CD4-positive, alpha-beta memory T cell (primary cell): Measurements from ENCODE around the gene PGS1. TPM values are rescaled to one million over a fixed set of nuclear protein-coding genes. Genes with fewer than 3 reads are reported as not detected.
"Not testable (repeated sequence)": the region's sequence is repeated elsewhere in the genome, so short reads cannot be mapped to it uniquely, and the experiment has no call there.

Experiments
- CTCF ChIA-PET: fragments of 350-600 bp; sonication (Branson Sonifier 250); formaldehyde crosslinking; loops from one replicate; lab custom pipeline; 2021; ENCODE audit warnings: inconsistent platforms; ENCODE audit not compliant: partially characterized antibody; lab: Charles Lee
- POLR2A ChIA-PET: fragments of 350-600 bp; sonication (Branson Sonifier 250); formaldehyde crosslinking; loops from one replicate; lab custom pipeline; 2021; ENCODE audit not compliant: partially characterized antibody; lab: Charles Lee
- DNase-seq, 5 donors: peaks; one replicate each; pipeline versions ENCODE4 v3.0.0 to v3.0.0-alpha.2; 2020 to 2022; ENCODE audit warnings: mixed read lengths in 1 of 5
- H3K27ac ChIP-seq: one replicate; pipeline ENCODE4 v1.7.0; 2013; ENCODE audit warnings: low read depth, low read length
- H3K27me3 ChIP-seq: 2 replicates; pipeline ENCODE4 v1.7.0; 2013; ENCODE audit warnings: mild to moderate bottlenecking, low read length, moderate library complexity; ENCODE audit not compliant: insufficient read depth
- H3K36me3 ChIP-seq: 2 replicates; pipeline ENCODE4 v1.7.0; 2013; ENCODE audit warnings: mild to moderate bottlenecking, low read length, moderate library complexity; ENCODE audit not compliant: insufficient read depth
- H3K4me1 ChIP-seq: 2 replicates; pipeline ENCODE4 v1.7.0; 2013; ENCODE audit warnings: mild to moderate bottlenecking, low read length, moderate library complexity; ENCODE audit not compliant: insufficient read depth
- H3K4me3 ChIP-seq, 2 donors: one replicate each; pipeline ENCODE4 v1.7.0; 2013; ENCODE audit warnings: low read length in 2 of 2, mild to moderate bottlenecking in 1 of 2
- H3K9me3 ChIP-seq, 2 donors: one replicate each; pipeline ENCODE4 v1.7.0; 2013; ENCODE audit warnings: low read length in 2 of 2, control low read depth in 1 of 2; ENCODE audit not compliant: control insufficient read depth in 1 of 2
- H3K27ac Mint-ChIP-seq, 7 donors: one replicate each; pipeline ENCODE4 v1.8.0; 2020 to 2021; ENCODE audit warnings: mixed read lengths in 7 of 7, mild to moderate bottlenecking in 6 of 7, inconsistent platforms in 3 of 7, moderate library complexity in 3 of 7
- H3K27me3 Mint-ChIP-seq, 2 donors: one replicate each; pipeline ENCODE4 v1.8.0; 2020 to 2021; ENCODE audit warnings: mixed read lengths in 2 of 2
- H3K36me3 Mint-ChIP-seq, 2 donors: one replicate each; pipeline ENCODE4 v1.8.0; 2020 to 2021; ENCODE audit warnings: mixed read lengths in 2 of 2, inconsistent platforms in 1 of 2, mild to moderate bottlenecking in 1 of 2
- H3K4me1 Mint-ChIP-seq, 4 donors: one replicate each; pipeline ENCODE4 v1.8.0; 2020 to 2021; ENCODE audit warnings: mixed read lengths in 4 of 4, mild to moderate bottlenecking in 1 of 4
- H3K4me3 Mint-ChIP-seq, 8 donors: one replicate each; pipeline ENCODE4 v1.8.0; 2020 to 2021; ENCODE audit warnings: mixed read lengths in 8 of 8, mild to moderate bottlenecking in 7 of 8, moderate library complexity in 6 of 8, inconsistent platforms in 3 of 8
- H3K9me3 Mint-ChIP-seq, 8 donors: one replicate each; pipeline ENCODE4 v1.8.0; 2020 to 2021; ENCODE audit warnings: mixed read lengths in 8 of 8, mild to moderate bottlenecking in 5 of 8, inconsistent platforms in 3 of 8, moderate library complexity in 1 of 8
- intact Hi-C: fragments of 100-400 bp; cut with micrococcal nuclease; formaldehyde crosslinking; loops from one replicate; pipeline ENCODE4 v1.15.1; 2023
- polyA plus RNA-seq, 2 donors: library from polyadenylated mRNA; unstranded; fragments of 300-500 nt; fragmentation: Illumina TruSeq; gene quantifications; one replicate each; pipeline ENCODE4 v1.2.3, GENCODE V29; 2021
- total RNA-seq, 2 experiments: library from RNA; stranded (reverse); gene quantifications; one replicate each; pipeline ENCODE4 v1.2.3, GENCODE V29; 2021

The PGS1 gene
- total and polyA plus RNA-seq, 4 experiments from 2014 or later, result 33.9 to 84.8 (median 60.5) TPM

DNA sequence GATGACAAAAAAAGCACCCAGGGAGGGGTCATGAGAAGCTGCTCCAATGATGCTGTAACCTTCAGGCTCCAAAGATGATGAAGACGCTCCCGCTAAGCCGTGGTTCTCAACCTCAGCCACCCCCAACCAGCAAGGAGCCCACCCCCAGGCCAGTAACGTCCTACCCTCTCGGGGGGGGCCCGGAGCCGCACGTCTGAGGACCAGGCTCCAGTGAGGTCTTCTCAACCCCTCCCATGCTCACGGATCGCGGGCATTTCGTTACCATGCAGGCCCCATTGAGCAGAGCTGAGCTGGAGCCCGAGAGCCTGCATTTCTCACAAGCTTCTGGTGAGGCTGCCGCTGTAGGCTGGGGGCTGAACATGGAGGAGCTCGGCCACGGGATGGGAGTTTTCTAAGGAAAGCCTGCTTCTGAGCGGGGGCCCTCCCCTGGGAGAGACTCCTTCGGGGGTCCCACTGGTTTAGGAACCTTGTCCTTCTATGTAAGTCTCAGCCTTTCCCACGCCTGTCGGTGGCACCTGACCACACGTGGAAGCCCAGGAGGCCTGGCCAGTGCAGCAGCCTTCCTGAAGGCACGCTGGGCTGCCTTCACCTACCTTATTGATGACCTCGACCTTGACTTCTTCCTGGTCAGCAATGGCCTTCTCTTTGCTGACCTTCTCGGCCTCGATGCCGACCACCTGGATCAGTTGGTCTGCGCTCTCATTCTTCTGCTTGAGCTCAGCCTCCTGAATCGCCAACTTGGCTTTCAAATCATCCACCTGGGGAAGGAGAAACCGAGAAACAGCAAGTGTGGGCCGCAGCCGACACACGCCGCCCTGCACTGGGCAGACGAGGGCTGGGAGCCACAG, 82.7 kb downstream of the PGS1 start:
- no peaks in the 10 kb centered on the region for H3K36me3 Mint-ChIP-seq
- no peaks in the 10 kb centered on the region for H3K9me3 ChIP-seq
- no peak overlapping the region for H3K4me3 Mint-ChIP-seq
- CTCF ChIA-PET, result no interaction called here
- DNase-seq, result no peak
- peaks cover 0 to 2% of the 10 kb centered on the region in 2 donors for H3K27me3 Mint-ChIP-seq
- no peak overlapping the region for H3K27ac Mint-ChIP-seq
- no peaks in the 10 kb centered on the region for H3K9me3 Mint-ChIP-seq
- POLR2A ChIA-PET, result no interaction called here
- intact Hi-C loops, result no loop called here
- no peaks in the 10 kb centered on the region for H3K36me3 ChIP-seq
- H3K27me3 ChIP-seq, result no peaks in the 10 kb centered on the region
- H3K4me3 ChIP-seq, result no peak overlapping the region
- H3K27ac ChIP-seq, result no peak overlapping the region
- H3K4me1 Mint-ChIP-seq, result no peaks in the 10 kb centered on the region
- H3K4me1 ChIP-seq, result no peaks in the 10 kb centered on the region

GRCh38 chr17:78461799-78462053, 83.3 kb downstream of the PGS1 start:
- Mint-ChIP-seq H3K4me1 (no peaks in the 10 kb centered on the region), H3K4me3 (no peak overlapping the region), H3K9me3 (no peaks in the 10 kb centered on the region), H3K27me3 (peaks cover 0 to 2% of the 10 kb centered on the region in 2 donors), H3K36me3 (no peaks in the 10 kb centered on the region), H3K27ac (no peak overlapping the region)
- no peak overlapping the region for H3K27ac ChIP-seq
- no peaks in the 10 kb centered on the region for H3K36me3 ChIP-seq
- intact Hi-C loops, result no loop called here
- ChIA-PET POLR2A (no interaction called here), CTCF (no interaction called here)
- no peaks in the 10 kb centered on the region for H3K27me3 ChIP-seq
- H3K4me1 ChIP-seq, result no peaks in the 10 kb centered on the region
- no peak overlapping the region for H3K4me3 ChIP-seq
- H3K9me3 ChIP-seq, result no peaks in the 10 kb centered on the region
- no peak for DNase-seq

DNA sequence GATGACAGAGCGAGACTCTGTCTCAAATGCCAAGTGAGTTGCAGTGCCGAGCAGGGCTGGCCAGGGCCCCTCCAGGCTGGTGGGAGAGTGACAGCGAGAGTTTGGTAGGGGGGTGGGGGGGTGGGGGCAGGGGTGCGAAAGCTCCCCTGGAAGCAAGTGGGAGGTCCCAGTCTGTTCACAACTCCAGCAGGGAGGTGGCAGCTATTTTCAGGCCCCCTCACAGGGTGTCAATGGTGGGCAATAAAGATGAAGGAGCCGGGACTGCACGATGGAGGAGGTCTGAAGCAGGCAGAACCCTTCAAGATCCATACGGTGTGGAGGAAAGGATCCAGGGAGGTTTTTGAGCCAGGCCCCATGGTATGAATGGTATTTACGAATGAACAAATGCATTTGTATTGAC, 83.7 kb downstream of the PGS1 start:
- Histone ChIP-seq H3K36me3 (no peaks in the 10 kb centered on the region), H3K27me3 (no peaks in the 10 kb centered on the region), H3K9me3 (no peaks in the 10 kb centered on the region), H3K4me3 (no peak overlapping the region), H3K4me1 (no peaks in the 10 kb centered on the region), H3K27ac (no peak overlapping the region)
- Mint-ChIP-seq H3K36me3 (no peaks in the 10 kb centered on the region), H3K4me3 (no peak overlapping the region), H3K4me1 (no peaks in the 10 kb centered on the region), H3K27me3 (peaks cover 0 to 2% of the 10 kb centered on the region in 2 donors), H3K27ac (no peak overlapping the region), H3K9me3 (no peaks in the 10 kb centered on the region)
- ChIA-PET POLR2A (no interaction called here), CTCF (no interaction called here)
- intact Hi-C loops, result no loop called here
- DNase-seq, result no peak

GRCh38 chr17:78466109-78466785, 87.8 kb downstream of the PGS1 start:
- H3K36me3 ChIP-seq, H3K4me1 ChIP-seq, H3K36me3 Mint-ChIP-seq, H3K9me3 Mint-ChIP-seq, H3K4me3 Mint-ChIP-seq, POLR2A ChIA-PET, DNase-seq, H3K4me3 ChIP-seq, H3K27ac Mint-ChIP-seq, H3K27me3 Mint-ChIP-seq, H3K9me3 ChIP-seq, CTCF ChIA-PET, H3K4me1 Mint-ChIP-seq, H3K27ac ChIP-seq, H3K27me3 ChIP-seq, intact Hi-C loops: not testable (repeated sequence)

DNA sequence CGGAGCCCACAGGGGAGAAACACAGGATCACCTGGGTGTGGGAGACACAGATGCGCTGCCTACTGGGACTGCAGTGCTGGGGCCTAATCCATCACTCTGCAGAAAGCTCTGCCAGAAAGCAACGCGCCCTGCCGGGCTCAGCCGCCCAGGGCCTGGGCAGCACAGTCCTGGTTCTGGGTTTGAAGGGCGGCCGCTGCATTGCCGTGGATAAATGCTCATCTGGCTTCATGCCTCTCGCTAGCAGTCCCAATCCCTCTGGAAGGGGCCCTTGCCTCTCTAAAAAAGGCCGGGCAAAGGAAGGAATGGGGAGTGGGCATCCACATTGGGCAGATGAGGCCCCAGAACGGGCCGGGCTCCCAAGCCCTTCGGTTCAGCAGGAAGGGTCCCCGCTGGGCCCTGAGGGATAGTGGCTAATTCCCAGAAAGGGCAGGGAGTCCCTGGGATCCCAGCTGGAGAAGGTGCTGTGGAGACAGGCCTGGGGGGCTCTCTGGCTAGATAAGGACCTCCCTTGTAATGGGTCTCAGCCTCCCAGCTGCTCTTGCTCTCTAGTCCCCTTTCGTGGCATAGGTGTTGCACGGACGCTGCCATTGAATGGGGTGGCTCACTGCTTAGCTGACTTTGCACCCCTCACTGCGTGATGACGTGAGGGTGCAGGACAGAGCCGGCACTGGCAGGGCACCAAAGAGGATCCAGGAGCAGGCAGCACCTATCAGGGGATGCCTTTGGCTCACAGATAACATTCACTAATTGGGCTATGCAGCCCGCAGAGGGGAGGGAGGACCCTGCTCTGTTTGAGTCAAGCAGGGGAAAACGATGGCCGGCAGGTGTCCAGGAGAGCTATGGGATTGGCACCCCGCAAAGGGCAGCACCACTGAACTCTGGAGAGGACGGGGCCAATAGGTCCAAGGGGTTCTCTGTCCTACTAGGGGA, 88.6 kb downstream of the PGS1 start:
- DNase-seq, result no peak
- no peaks in the 10 kb centered on the region for H3K4me1 ChIP-seq
- H3K9me3 ChIP-seq, result no peaks in the 10 kb centered on the region
- no peaks in the 10 kb centered on the region for H3K9me3 Mint-ChIP-seq
- CTCF ChIA-PET, result no interaction called here
- H3K27me3 Mint-ChIP-seq, result peaks cover 0 to 2% of the 10 kb centered on the region in 2 donors
- H3K4me3 Mint-ChIP-seq, result no peak overlapping the region
- no peaks in the 10 kb centered on the region for H3K4me1 Mint-ChIP-seq
- intact Hi-C loops, result no loop called here
- H3K27ac ChIP-seq, result no peak overlapping the region
- H3K27me3 ChIP-seq, result no peaks in the 10 kb centered on the region
- no peak overlapping the region for H3K27ac Mint-ChIP-seq
- H3K4me3 ChIP-seq, result no peak overlapping the region
- no peaks in the 10 kb centered on the region for H3K36me3 ChIP-seq
- POLR2A ChIA-PET, result no interaction called here
- no peaks in the 10 kb centered on the region for H3K36me3 Mint-ChIP-seq

DNA sequence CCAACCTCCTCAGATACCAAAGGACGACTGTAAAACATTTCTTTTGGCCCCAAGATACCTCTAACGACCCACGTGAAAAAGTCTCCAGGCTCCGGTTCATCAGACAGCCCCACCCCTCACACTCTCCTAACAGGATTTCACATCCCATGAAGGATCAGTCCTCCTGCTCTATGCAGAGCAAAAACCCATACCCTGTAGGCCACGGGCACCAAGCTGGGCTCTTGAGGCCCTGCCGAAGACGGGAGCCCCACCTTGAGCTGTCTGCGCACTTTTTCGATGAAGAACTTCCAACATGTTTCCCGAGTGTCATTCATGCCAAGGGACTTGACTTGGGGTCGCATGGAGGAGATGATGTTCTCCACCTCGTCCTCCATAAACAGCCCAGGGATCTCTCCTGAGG, 89.9 kb downstream of the PGS1 start:
- ChIA-PET CTCF (no interaction called here), POLR2A (no interaction called here)
- Histone ChIP-seq H3K36me3 (no peaks in the 10 kb centered on the region), H3K4me3 (no peak overlapping the region), H3K27me3 (peaks cover 3% of the 10 kb centered on the region), H3K4me1 (no peaks in the 10 kb centered on the region), H3K9me3 (no peaks in the 10 kb centered on the region), H3K27ac (no peak overlapping the region)
- H3K27me3 Mint-ChIP-seq, result peaks cover 3 to 6% of the 10 kb centered on the region in 2 donors
- no peak overlapping the region for H3K4me3 Mint-ChIP-seq
- intact Hi-C loops, result no loop called here
- no peaks in the 10 kb centered on the region for H3K9me3 Mint-ChIP-seq
- no peak overlapping the region for H3K27ac Mint-ChIP-seq
- DNase-seq, result no peak
- no peaks in the 10 kb centered on the region for H3K36me3 Mint-ChIP-seq
- H3K4me1 Mint-ChIP-seq, result peaks cover 0 to 3% (median 0%) of the 10 kb centered on the region in 4 donors

DNA sequence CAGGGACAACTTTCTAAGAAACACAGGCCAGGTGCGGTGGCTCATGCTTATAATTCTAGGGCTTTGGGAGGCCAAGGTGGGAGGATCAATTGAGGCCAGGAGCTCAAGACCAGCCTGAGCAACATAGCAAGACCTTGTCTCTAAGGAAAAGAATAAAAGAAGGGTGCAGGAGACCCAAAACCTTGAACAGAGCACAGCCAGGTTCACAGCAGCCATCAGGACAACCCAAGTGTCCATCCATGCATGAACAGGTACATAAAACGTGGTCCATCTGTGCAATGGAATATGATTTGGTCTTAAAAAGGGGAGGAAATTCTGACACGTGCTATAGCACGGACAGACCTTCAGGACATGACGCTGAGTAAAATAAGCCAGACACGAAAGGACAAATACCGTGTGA, 91.0 kb downstream of the PGS1 start:
- POLR2A ChIA-PET, result no interaction called here
- Mint-ChIP-seq H3K4me1 (peaks cover 1 to 3% (median 2%) of the 10 kb centered on the region in 4 donors), H3K27me3 (peaks cover 3 to 6% of the 10 kb centered on the region in 2 donors), H3K4me3 (no peak overlapping the region), H3K36me3 (no peaks in the 10 kb centered on the region), H3K27ac (no peak overlapping the region), H3K9me3 (no peaks in the 10 kb centered on the region)
- no peak overlapping the region for H3K4me3 ChIP-seq
- no peaks in the 10 kb centered on the region for H3K36me3 ChIP-seq
- intact Hi-C loops, result no loop called here
- no peak overlapping the region for H3K27ac ChIP-seq
- no peak for DNase-seq
- CTCF ChIA-PET, result no interaction called here
- H3K4me1 ChIP-seq, result peaks cover 2% of the 10 kb centered on the region
- H3K27me3 ChIP-seq, result peaks cover 3% of the 10 kb centered on the region
- no peaks in the 10 kb centered on the region for H3K9me3 ChIP-seq
